K562 treated with DMSO at 1 percent for 12 hours (cell line): ENCODE measurements around the gene SOX2. TPM values are rescaled to one million over a fixed set of nuclear protein-coding genes. Genes with fewer than 3 reads are reported as not detected.

Source experiments
- total RNA-seq: library from RNA; unstranded; fragments of 300-600 nt; gene quantifications from 2 replicates; pipeline ENCODE4 v1.2.3, GENCODE V29; 2022; ENCODE audit not compliant: insufficient read depth

Gene SOX2
- total RNA-seq: not detected in 2 replicates

DNA sequence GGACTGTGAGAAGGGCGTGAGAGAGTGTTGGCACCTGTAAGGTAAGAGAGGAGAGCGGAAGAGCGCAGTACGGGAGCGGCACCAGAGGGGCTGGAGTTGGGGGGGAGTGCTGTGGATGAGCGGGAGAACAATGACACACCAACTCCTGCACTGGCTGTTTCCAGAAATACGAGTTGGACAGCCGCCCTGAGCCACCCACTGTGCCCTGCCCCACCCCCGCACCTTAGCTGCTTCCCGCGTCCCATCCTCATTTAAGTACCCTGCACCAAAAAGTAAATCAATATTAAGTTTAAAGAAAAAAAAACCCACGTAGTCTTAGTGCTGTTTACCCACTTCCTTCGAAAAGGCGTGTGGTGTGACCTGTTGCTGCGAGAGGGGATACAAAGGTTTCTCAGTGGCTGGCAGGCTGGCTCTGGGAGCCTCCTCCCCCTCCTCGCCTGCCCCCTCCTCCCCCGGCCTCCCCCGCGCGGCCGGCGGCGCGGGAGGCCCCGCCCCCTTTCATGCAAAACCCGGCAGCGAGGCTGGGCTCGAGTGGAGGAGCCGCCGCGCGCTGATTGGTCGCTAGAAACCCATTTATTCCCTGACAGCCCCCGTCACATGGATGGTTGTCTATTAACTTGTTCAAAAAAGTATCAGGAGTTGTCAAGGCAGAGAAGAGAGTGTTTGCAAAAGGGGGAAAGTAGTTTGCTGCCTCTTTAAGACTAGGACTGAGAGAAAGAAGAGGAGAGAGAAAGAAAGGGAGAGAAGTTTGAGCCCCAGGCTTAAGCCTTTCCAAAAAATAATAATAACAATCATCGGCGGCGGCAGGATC, at the start of gene SOX2:
Gene SOX2 (plus strand): TSS at position 601 of the 811 bp plus-strand sequence. CDS start 436 bp downstream, outside the sequence.

